Fibroblast of gingiva (primary cell): ENCODE data around the gene CACFD1.
"Not testable (repeated sequence)": the region's sequence is repeated elsewhere in the genome, so short reads cannot be mapped to it uniquely, and the experiment has no call there.

ENCODE experiments used
- DNase-seq: peaks from one replicate; pipeline ENCODE4 v3.0.0-alpha.2; 2011; ENCODE audit warnings: low read depth

CACFD1 gene

GRCh38 chr9:133440874-133441273 lies 18.9 kb upstream of the CACFD1 start:
- DNase-seq: no peak

GRCh38 chr9:133441571-133441970 lies 18.2 kb upstream of the CACFD1 start:
- no peak for DNase-seq

- no peak for DNase-seq
Measured at GRCh38 chr9:133443248-133443647, 16.5 kb upstream of the CACFD1 start.

DNA sequence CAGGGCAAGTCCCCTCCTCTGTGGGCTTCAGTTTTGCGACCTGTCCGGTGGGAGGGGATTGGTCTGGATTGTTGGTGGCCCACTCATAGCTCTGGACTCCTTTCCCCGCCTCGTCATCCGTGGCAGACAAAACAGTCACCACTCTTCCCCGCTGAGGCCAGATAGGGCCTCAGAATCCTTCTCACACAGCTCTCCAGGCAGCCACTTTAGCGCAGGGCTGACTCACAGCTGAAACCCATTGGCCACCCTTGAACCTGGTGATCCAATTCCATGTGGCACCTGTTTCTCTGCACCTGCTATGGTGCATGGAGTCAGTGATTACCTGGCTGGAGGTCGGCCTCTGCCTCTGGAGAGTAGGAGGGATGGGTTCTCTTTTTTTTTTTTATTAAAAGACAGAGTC lies 15.8 kb upstream of the CACFD1 start:
- no peak for DNase-seq

DNA sequence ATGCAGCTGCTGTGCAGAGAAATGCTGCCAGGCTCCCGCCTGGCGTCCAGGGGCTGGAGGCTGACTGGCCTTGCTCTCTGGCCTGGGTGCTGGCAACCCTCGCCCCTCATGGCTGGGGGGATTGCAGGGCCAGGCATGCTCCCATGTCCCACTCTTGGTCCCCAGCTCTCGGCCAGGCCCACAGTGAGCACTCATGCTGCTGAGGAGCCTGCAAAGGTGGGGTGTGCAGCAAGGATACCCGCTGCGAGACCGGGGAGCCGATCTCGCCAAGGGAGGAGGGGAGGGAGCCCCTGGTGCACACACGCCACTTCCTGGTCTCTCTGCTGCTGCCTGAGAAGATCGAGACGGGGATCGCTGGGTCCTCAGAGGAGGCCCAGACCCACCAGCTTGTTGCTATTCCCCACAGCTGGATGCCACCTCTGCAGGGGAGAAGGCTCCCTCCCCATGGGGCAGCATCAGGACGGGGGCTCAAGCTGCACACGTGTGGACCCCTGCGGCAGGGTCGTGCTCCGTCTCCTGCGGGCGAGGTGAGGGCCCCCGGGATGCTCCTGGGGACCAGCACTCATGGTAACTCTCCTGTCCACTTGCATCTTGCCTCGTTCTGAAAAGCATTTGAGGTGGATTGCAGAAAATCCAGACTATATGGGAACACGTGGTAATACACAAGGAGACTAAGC lies 14.3 kb upstream of the CACFD1 start:
- no peak for DNase-seq

- DNase-seq: no peak
Measured at GRCh38 chr9:133448487-133448972, 11.2 kb upstream of the CACFD1 start.

DNA sequence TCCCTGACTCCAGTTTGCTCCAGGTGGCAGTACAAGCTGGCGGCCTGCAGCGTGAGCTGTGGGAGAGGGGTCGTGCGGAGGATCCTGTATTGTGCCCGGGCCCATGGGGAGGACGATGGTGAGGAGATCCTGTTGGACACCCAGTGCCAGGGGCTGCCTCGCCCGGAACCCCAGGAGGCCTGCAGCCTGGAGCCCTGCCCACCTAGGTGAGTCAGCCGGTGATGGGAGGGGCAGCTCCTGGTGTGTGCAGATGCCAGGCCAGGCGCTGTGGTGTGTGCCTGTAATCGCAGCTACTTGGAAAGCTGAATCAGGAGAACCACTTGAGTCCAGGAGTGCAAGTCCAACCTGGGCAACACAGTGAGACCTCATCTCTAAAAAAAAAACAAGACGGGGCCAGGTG lies 10.0 kb upstream of the CACFD1 start:
- DNase-seq: no peak

DNA sequence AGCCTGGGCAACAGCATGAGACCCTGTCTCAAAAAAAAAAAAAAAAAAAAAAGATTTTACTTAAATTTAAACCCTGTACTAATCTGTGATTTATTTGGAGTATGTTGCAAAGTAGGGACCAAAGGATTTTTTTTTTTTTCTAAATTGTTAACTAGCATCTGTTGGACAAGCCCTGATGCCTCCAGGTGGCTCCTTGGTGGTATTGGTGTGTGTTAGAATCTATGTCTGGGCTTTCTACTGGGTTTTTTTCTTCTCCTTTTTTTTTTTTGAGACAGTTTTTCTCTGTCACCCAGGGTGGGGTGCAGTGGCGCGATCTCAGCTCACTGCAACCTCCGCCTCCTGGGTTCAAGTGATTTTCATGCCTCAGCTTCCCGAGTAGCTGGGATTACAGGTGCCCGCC lies 7.9 kb upstream of the CACFD1 start:
- DNase-seq: not testable (repeated sequence)

DNA sequence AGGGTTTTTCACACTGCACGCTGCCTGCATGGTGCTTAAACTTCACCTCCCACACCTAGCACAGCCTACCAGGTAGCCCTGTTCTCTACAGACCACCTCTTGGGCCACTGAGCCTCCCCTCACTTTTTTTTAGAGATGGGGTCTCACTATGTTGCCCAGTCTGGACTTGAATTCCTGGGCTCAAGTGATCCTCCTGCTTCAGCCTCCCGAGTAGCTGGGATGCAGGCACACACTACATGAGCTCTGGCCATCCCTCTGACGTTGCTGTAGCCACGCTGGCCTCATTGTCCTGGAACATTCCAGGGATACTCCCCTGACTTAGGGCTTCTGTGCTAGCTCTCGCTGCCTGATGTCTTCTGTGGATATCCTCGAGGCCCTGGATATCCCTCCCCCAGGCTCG lies 7.2 kb upstream of the CACFD1 start:
- no peak for DNase-seq

DNA sequence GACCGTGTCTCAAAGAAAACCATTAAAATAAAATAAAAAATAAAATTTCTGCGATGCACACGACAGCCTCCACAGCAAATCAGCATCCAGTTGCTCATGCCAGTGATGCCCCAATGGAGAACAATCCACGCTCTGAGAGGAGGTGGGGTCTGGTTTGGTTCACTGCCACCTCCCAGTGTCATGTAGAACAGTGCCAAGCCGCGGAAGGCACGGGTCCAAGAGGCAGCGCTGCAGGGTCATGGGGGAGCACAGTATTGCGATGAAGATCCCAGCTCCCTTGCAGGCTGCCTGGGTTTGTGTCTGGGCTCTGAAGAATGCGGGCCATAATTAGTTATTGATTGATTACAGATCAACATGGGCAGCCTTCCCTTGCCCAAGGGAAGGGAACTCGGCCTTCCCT lies 6.1 kb upstream of the CACFD1 start:
- DNase-seq: no peak

GRCh38 chr9:133454325-133454724 lies 5.5 kb upstream of the CACFD1 start:
- no peak for DNase-seq

DNA sequence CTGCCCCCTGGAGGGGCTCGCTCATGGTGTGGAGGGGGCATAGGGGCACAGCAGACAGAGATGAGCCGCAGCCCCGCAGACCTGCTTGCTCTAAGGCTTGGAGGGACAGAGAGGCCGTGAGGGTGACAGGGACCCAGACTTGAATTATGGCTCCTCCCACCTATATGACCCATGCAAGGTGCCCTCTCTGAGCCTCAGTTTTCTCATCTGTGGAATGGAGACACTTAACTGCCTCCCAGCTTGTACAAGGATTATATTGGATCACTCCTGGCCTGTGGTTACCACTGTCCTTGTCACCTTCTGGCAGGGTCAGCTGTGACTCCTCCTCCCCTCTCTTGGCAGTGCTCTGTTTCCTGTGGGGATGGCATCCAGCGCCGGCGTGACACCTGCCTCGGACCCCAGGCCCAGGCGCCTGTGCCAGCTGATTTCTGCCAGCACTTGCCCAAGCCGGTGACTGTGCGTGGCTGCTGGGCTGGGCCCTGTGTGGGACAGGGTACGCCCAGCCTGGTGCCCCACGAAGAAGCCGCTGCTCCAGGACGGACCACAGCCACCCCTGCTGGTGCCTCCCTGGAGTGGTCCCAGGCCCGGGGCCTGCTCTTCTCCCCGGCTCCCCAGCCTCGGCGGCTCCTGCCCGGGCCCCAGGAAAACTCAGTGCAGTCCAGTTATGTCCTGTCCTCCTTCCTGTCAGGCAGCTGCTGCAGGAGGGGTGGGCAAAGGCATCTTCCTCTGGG lies 4.7 kb upstream of the CACFD1 start:
- no peak for DNase-seq

DNA sequence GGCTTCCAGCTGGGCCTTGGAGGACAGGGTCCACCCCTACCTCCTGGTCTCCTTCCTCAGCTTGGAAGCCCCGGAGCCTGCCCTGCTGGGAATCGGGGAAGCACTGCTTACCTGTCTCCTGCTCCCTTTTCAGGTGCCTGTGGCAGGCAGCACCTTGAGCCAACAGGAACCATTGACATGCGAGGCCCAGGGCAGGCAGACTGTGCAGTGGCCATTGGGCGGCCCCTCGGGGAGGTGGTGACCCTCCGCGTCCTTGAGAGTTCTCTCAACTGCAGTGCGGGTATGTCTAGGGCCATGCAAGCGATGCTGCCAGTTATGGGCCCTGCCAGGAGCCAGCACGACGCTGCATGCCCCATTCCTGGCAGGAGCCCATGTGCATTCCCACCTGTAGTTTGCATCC lies 3.8 kb upstream of the CACFD1 start:
- DNase-seq: no peak

GRCh38 chr9:133456409-133456808 lies 3.4 kb upstream of the CACFD1 start:
- DNase-seq: no peak

DNA sequence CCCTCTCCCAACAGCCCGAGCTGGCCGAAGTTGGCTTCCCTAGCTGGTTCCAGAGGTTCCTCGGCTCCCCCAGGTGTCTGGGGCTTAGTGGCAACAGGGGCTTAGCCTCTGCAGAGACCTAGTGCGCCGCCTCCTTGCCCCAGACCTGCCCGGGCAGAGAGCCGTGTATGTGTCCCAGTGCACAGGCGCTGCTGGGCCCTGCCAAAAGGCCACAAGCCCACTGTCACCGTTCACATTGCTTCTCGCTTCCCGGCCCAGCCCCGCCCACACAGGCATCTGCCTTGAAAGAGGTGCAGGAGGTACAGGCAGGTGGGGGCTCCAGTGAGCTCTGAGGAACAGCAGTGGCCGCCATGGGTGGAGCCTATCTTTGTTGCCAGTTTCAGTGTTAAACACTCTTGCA lies 2.5 kb upstream of the CACFD1 start:
- no peak for DNase-seq

DNA sequence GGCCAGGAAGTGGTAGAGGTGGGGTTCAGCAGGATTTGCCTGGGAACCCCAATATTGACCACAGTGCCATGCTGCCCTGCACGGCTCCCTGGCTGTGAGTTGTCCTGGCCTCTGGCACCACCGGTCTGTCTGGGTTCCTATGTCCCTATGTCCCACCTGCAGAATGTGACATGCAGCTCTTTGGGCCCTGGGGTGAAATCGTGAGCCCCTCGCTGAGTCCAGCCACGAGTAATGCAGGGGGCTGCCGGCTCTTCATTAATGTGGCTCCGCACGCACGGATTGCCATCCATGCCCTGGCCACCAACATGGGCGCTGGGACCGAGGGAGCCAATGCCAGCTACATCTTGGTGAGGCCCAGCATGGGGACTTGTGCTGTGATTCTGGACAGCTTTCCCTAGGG lies 2.0 kb upstream of the CACFD1 start:
- no peak for DNase-seq

GRCh38 chr9:133458643-133459312 lies 1.0 kb upstream of the CACFD1 start:
- no peak for DNase-seq

- no peak for DNase-seq
Measured at GRCh38 chr9:133460405-133461175, 812 bp downstream of the CACFD1 start.

GRCh38 chr9:133461975-133462374 lies 2.2 kb downstream of the CACFD1 start:
- DNase-seq: no peak

DNA sequence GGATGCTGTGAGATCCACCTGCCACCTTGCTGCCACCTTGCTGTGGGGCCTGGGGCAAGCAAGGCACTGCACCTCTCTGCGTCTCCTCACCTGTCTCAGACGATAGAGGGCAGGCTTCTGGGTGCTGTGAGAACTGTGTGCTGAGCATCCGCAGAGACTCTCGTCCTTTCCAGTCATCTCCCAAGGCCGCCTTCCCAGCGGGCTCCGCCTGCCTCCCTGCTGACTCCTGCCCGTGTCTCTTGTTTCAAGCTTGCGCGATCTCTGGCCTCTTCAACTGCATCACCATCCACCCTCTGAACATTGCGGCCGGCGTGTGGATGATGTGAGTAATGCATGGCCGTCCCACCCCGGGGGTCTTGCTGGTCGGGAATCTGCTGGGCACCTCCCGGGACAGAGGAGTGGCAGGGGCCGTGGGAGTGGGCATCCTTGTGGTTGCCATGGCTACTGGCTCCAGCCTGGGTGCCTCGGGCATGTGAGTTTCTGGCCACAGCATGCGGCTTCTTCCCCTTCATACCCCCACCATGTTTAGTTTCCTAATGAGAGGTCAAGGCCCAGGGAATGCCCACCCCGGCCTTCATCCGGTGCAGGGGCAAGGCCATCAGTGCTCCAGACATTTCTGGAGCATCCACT lies 3.6 kb downstream of the CACFD1 start:
- DNase-seq: no peak

DNA sequence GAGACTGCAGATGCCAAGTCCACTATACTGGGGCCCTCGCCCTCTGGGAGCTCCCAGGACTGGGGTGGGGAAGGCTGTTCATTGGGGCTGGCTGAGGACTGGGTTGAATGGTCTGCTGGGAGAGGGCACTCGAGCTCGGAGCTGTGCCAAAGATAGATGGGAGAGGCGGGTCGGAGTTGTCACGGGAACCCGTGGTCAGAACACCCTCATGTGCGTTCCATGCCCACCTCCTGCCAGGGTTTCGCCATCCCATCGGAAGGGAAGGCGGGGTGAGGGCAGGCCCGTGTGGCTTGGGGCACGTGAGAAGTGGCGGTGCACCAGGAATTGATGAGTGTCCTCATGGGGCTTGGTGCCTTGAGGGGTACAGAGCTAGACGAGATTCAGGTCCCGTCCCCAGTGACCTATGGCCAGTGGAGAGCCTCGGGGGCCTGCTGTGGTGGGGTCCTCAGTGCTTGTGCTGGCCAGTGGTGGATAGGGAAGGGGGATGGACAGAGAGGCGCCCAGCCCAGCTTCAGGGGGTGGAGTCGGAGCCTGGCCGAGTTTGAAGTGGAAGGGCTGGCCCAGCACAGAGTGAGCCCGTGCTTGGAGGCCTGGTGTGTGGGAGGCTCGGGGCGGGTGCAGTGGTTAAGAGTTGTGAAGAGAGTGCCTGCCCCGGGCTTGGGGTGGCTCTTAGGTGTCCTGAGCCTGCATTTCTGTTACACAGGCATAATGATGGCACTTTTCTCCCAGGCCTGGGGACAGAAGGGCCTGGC lies 4.3 kb downstream of the CACFD1 start:
- DNase-seq: no peak
